ENCODE measurements around the gene MED12L. TPM values are rescaled to one million over a fixed set of nuclear protein-coding genes. Genes with fewer than 3 reads are reported as not detected.

MED12L gene
- total and polyA plus RNA-seq, 2 donors (not counting 1 experiment from before 2014, with no cell fraction given): 0.94 to 4.3 TPM

DNA sequence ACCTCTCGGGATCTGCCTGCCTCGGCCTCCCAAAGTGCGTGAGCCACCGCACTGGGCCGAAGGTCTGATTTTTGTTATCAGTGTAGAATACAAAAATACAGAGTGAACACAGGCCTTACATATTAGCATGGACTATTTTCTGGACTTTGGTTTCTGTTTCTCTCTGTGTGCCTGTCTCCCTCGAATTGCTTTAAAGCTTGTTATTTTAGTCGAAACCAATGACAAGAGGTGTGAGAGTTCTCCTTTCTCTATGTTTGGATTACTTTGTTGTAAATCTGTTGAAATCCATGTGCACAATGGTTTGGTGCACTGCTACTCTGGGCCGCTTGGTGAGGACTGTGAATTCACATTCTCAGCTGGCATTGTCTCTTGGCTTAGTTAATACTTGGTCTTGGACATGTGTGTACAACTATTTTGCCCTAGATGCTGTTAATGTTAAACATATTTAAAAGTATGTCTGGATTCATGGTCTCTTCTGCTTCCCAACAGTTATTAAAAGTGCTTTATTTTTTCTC is 23.9 kb downstream of the MED12L start:
- Histone ChIP-seq H2AFZ (ENCODE audit: low read length) (no peak overlapping the region), H3K27me3 (ENCODE audit: control insufficient read depth, insufficient read depth, low read length) (peaks cover 13% of the 10 kb centered on the region), H3K79me2 (ENCODE audit: control insufficient read depth, insufficient read depth, low read length) (no peaks in the 10 kb centered on the region), H3K4me3 (replicated peaks in 1 of 4; ENCODE audit: control extremely low read depth in 1 of 4, insufficient read depth in 1 of 4, low read depth in 3 of 4, low read length in 4 of 4) (no peak overlapping the region), H3K9me3 (ENCODE audit: control insufficient read depth, insufficient read depth, low read depth, low read length) (no peaks in the 10 kb centered on the region), H3K9ac (ENCODE audit: insufficient read depth, low read length) (no peak overlapping the region), H3K36me3 (ENCODE audit: control insufficient read depth, insufficient read depth, low read length) (no peaks in the 10 kb centered on the region), H3K4me2 (ENCODE audit: extremely low read depth, insufficient read depth, low read length) (no peak overlapping the region), H3K27ac (ENCODE audit: insufficient read depth, low read length) (no peak overlapping the region), H4K20me1 (ENCODE audit: control insufficient read depth, extremely low read depth, insufficient read depth, low read length) (no peaks in the 10 kb centered on the region), H3K4me1 (ENCODE audit: control insufficient read depth, extremely low read depth, insufficient read depth, low read length) (no peaks in the 10 kb centered on the region)
- TF ChIP-seq EZH2 (IDR thresholded peaks at IDR 0.05; ENCODE audit: low read length, missing control alignments): no peak
- TF ChIP-seq, protein P1, sequence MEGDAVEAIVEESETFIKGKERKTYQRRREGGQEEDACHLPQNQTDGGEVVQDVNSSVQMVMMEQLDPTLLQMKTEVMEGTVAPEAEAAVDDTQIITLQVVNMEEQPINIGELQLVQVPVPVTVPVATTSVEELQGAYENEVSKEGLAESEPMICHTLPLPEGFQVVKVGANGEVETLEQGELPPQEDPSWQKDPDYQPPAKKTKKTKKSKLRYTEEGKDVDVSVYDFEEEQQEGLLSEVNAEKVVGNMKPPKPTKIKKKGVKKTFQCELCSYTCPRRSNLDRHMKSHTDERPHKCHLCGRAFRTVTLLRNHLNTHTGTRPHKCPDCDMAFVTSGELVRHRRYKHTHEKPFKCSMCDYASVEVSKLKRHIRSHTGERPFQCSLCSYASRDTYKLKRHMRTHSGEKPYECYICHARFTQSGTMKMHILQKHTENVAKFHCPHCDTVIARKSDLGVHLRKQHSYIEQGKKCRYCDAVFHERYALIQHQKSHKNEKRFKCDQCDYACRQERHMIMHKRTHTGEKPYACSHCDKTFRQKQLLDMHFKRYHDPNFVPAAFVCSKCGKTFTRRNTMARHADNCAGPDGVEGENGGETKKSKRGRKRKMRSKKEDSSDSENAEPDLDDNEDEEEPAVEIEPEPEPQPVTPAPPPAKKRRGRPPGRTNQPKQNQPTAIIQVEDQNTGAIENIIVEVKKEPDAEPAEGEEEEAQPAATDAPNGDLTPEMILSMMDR (conservative IDR thresholded peaks at IDR 0.05 in 1 of 2, IDR thresholded peaks at IDR 0.05 in 1 of 2; ENCODE audit: low read depth in 1 of 2, low read length in 2 of 2): no peak
- DNase-seq (ENCODE audit: low read depth in 2 of 2): no peak

DNA sequence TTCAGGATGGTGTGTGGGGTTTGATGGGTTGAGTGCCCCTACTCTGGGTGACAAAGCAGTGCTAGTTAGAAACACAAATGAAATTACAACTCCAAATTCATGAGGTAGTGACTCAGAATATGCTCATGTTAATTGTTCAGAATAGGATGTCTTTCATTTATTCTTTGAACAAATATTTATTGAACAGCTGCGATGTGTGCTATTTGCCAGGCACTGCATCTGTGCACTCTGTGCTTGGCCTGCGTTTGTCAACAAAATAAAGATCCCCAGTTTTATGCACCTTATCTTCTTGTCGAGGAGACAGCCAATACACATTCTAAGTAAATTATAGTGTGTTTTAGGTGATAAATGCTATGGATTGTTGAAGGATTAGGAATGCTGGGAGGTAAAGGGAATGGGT is 27.3 kb downstream of the MED12L start:
- Histone ChIP-seq H3K9ac (ENCODE audit: insufficient read depth, low read length) (no peak overlapping the region), H3K79me2 (ENCODE audit: control insufficient read depth, insufficient read depth, low read length) (no peaks in the 10 kb centered on the region), H2AFZ (ENCODE audit: low read length) (no peak overlapping the region), H3K4me2 (ENCODE audit: extremely low read depth, insufficient read depth, low read length) (no peak overlapping the region), H3K27ac (ENCODE audit: insufficient read depth, low read length) (no peak overlapping the region), H3K27me3 (ENCODE audit: control insufficient read depth, insufficient read depth, low read length) (peaks cover 9% of the 10 kb centered on the region), H3K36me3 (ENCODE audit: control insufficient read depth, insufficient read depth, low read length) (no peaks in the 10 kb centered on the region), H3K4me3 (replicated peaks in 1 of 4; ENCODE audit: control extremely low read depth in 1 of 4, insufficient read depth in 1 of 4, low read depth in 3 of 4, low read length in 4 of 4) (no peak overlapping the region), H3K9me3 (ENCODE audit: control insufficient read depth, insufficient read depth, low read depth, low read length) (no peaks in the 10 kb centered on the region), H3K4me1 (ENCODE audit: control insufficient read depth, extremely low read depth, insufficient read depth, low read length) (no peaks in the 10 kb centered on the region), H4K20me1 (ENCODE audit: control insufficient read depth, extremely low read depth, insufficient read depth, low read length) (no peaks in the 10 kb centered on the region)
- no peak for TF ChIP-seq EZH2 (IDR thresholded peaks at IDR 0.05; ENCODE audit: low read length, missing control alignments)
- TF ChIP-seq, protein P1 (conservative IDR thresholded peaks at IDR 0.05 in 1 of 2, IDR thresholded peaks at IDR 0.05 in 1 of 2; ENCODE audit: low read depth in 1 of 2, low read length in 2 of 2): no peak
- DNase-seq (ENCODE audit: low read depth in 2 of 2): no peak

DNA sequence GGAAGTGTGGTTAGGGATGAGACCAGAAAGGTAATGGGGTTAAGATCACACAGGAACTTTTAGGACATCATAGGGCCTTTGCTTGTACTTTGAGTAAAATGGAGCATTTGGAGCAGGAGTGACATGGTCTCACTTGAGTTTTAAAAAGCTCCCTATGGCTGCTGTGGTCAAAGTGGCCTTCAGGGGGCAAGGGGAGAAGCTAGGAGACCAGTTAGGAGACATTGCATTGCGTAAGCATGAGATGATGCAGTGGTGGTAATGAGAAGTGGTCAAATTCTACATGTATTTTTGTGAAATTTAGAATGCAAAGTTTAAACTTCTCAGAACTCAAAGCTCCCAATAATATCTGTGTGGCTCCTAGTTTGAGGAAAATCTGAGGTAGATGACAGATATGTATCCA is 27.9 kb downstream of the MED12L start:
- Histone ChIP-seq H4K20me1 (ENCODE audit: control insufficient read depth, extremely low read depth, insufficient read depth, low read length) (no peaks in the 10 kb centered on the region), H3K9me3 (ENCODE audit: control insufficient read depth, insufficient read depth, low read depth, low read length) (no peaks in the 10 kb centered on the region), H3K4me1 (ENCODE audit: control insufficient read depth, extremely low read depth, insufficient read depth, low read length) (no peaks in the 10 kb centered on the region), H3K9ac (ENCODE audit: insufficient read depth, low read length) (no peak overlapping the region), H3K4me2 (ENCODE audit: extremely low read depth, insufficient read depth, low read length) (no peak overlapping the region), H3K36me3 (ENCODE audit: control insufficient read depth, insufficient read depth, low read length) (no peaks in the 10 kb centered on the region), H3K4me3 (replicated peaks in 1 of 4; ENCODE audit: control extremely low read depth in 1 of 4, insufficient read depth in 1 of 4, low read depth in 3 of 4, low read length in 4 of 4) (no peak overlapping the region), H3K27ac (ENCODE audit: insufficient read depth, low read length) (no peak overlapping the region), H3K79me2 (ENCODE audit: control insufficient read depth, insufficient read depth, low read length) (no peaks in the 10 kb centered on the region), H2AFZ (ENCODE audit: low read length) (no peak overlapping the region), H3K27me3 (ENCODE audit: control insufficient read depth, insufficient read depth, low read length) (peaks cover 9% of the 10 kb centered on the region)
- DNase-seq (ENCODE audit: low read depth in 2 of 2): no peak
- TF ChIP-seq EZH2 (IDR thresholded peaks at IDR 0.05; ENCODE audit: low read length, missing control alignments): no peak
- TF ChIP-seq, protein P1 (conservative IDR thresholded peaks at IDR 0.05 in 1 of 2, IDR thresholded peaks at IDR 0.05 in 1 of 2; ENCODE audit: low read depth in 1 of 2, low read length in 2 of 2): no peak

Data from fibroblast of lung (primary cell).